ENCODE results near the gene FMN1.
A peak's percentile ranks its signal among the peaks of the same experiment; 100 is the strongest.

The FMN1 gene

GRCh38 chr15:33234020-33234461, 39.5 kb upstream of the FMN1 start:
- no peaks in the 10 kb centered on the region for H4K20me1 ChIP-seq (ENCODE audit: control insufficient read depth, insufficient read depth, low read depth, low read length)
- H3K4me3 ChIP-seq (ENCODE audit: low read length) = no peak overlapping the region
- H3K4me1 ChIP-seq (ENCODE audit: control insufficient read depth, low read length) = no peaks in the 10 kb centered on the region
- H3K9me2 ChIP-seq (replicated peaks; ENCODE audit: control insufficient read depth, low read length) = no peaks in the 10 kb centered on the region
- H3K79me2 ChIP-seq (ENCODE audit: control insufficient read depth, low read length) = no peaks in the 10 kb centered on the region
- peaks cover 18% of the 10 kb centered on the region for H3K27me3 ChIP-seq (ENCODE audit: control insufficient read depth, low read length)
- no peak overlapping the region for H3K27ac ChIP-seq (ENCODE audit: low read depth, low read length)
- no peaks in the 10 kb centered on the region for H3K9me3 ChIP-seq (ENCODE audit: control insufficient read depth, insufficient read depth, low read length)
- H3F3A ChIP-seq (ENCODE audit: control insufficient read depth, insufficient read depth) = no peaks in the 10 kb centered on the region
- no peak overlapping the region for H3K4me2 ChIP-seq (ENCODE audit: low read length)
- H3K36me3 ChIP-seq (ENCODE audit: control insufficient read depth, low read length) = no peaks in the 10 kb centered on the region
- TF ChIP-seq CTCF (IDR thresholded peaks at IDR 0.05; ENCODE audit: low read depth, low read length, poor library complexity, severe bottlenecking) (peak; percentile 42), EZH2phosphoT487 (IDR thresholded peaks at IDR 0.05; ENCODE audit: borderline replicate concordance, low read length) (no peak)

DNA sequence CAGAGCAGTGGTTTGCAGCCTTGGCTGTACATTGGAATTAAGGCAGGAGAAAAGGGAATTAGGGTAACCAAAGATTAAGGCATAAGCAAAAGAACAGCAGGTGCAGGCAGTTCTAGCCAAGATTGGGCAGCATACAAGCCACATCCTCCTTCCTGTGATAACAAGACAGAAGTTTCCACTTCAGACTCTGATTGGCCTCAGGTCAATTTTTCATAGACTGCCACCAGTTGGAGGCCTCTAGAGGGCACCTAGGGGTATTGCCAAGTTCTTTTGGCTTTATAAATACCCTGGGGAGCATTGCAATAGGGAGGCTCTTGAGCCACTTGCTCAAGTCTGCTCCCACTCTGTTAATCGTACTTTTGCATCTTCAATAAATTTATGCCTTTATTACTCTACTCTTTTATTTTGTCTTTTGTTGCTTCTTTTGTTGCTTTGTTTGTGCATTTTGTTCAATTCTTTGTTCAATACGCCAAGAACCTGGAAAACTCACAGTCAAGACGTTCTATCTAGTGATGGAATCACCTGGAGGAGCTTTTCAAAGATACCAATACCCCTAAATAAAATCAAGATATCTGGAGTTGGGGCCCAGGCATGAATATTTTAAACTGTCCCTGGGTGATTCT, 32.2 kb upstream of the FMN1 start:
- H3K4me2 ChIP-seq (ENCODE audit: low read length) = no peak overlapping the region

DNA sequence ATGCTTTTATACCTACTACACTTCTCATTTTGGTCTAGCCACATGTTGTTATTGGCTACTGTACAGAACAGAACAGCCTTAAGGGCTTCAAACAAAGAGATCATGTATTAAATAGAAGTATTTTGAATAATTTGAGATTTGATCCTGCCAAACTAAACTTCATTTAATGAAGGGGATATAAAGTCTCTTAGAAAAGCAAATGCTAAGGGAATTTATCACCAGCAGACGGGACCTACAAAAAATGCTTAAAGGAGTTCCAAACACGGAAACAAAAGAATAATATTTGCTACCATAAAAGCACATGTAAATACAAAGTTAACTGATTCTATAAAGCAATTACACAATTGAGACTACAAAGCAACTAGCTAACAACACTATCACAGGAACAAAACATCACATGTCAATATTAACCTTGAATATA, 23.6 kb upstream of the FMN1 start:
- H3K27me3 ChIP-seq (ENCODE audit: control insufficient read depth, low read length) = no peaks in the 10 kb centered on the region
- no peak for TF ChIP-seq EZH2phosphoT487 (IDR thresholded peaks at IDR 0.05; ENCODE audit: borderline replicate concordance, low read length)
- no peak for TF ChIP-seq CTCF (IDR thresholded peaks at IDR 0.05; ENCODE audit: low read depth, low read length, poor library complexity, severe bottlenecking)

More for the DNA sequence above, 32.2 kb upstream of the FMN1 start:
- Histone ChIP-seq H3F3A (ENCODE audit: control insufficient read depth, insufficient read depth) (no peaks in the 10 kb centered on the region), H3K27me3 (ENCODE audit: control insufficient read depth, low read length) (0 out of 2 replicates have a peak, but pooled peaks cover 2% of the 10 kb centered on the region), H3K79me2 (ENCODE audit: control insufficient read depth, low read length) (no peaks in the 10 kb centered on the region), H3K4me3 (ENCODE audit: low read length) (no peak overlapping the region), H4K20me1 (ENCODE audit: control insufficient read depth, insufficient read depth, low read depth, low read length) (no peaks in the 10 kb centered on the region), H3K9me3 (ENCODE audit: control insufficient read depth, insufficient read depth, low read length) (no peaks in the 10 kb centered on the region), H3K9me2 (replicated peaks; ENCODE audit: control insufficient read depth, low read length) (no peaks in the 10 kb centered on the region), H3K36me3 (ENCODE audit: control insufficient read depth, low read length) (no peaks in the 10 kb centered on the region), H3K27ac (ENCODE audit: low read depth, low read length) (no peak overlapping the region), H3K4me1 (ENCODE audit: control insufficient read depth, low read length) (peaks cover 4% of the 10 kb centered on the region)
- peak; percentile 59 for TF ChIP-seq CTCF (IDR thresholded peaks at IDR 0.05; ENCODE audit: low read depth, low read length, poor library complexity, severe bottlenecking)
- no peak for TF ChIP-seq EZH2phosphoT487 (IDR thresholded peaks at IDR 0.05; ENCODE audit: borderline replicate concordance, low read length)

More for the DNA sequence above, 23.6 kb upstream of the FMN1 start:
- Histone ChIP-seq H3K4me1 (ENCODE audit: control insufficient read depth, low read length) (no peaks in the 10 kb centered on the region), H3K4me2 (ENCODE audit: low read length) (no peak overlapping the region), H3F3A (ENCODE audit: control insufficient read depth, insufficient read depth) (no peaks in the 10 kb centered on the region), H4K20me1 (ENCODE audit: control insufficient read depth, insufficient read depth, low read depth, low read length) (no peaks in the 10 kb centered on the region), H3K9me3 (ENCODE audit: control insufficient read depth, insufficient read depth, low read length) (no peaks in the 10 kb centered on the region), H3K27ac (ENCODE audit: low read depth, low read length) (no peak overlapping the region), H3K4me3 (ENCODE audit: low read length) (no peak overlapping the region), H3K36me3 (ENCODE audit: control insufficient read depth, low read length) (no peaks in the 10 kb centered on the region), H3K9me2 (replicated peaks; ENCODE audit: control insufficient read depth, low read length) (no peaks in the 10 kb centered on the region), H3K79me2 (ENCODE audit: control insufficient read depth, low read length) (no peaks in the 10 kb centered on the region)

Measured in DOHH2 (cell line).